B cell (primary cell): ENCODE measurements around the gene MELK. TPM values are rescaled to one million over a fixed set of nuclear protein-coding genes. Genes with fewer than 3 reads are reported as not detected.

ENCODE experiments used
- ATAC-seq: fragments of 200-7000 bp; cut with Tn5 transposase; one replicate; pipeline ENCODE4 v1.10.0; 2021; ENCODE audit warnings: low read depth, mild to moderate bottlenecking, moderate number of reproducible peaks, moderate library complexity
- CTCF ChIA-PET: fragments of 350-600 bp; sonication (Branson Sonifier 250); formaldehyde crosslinking; loops from one replicate; lab custom pipeline; 2021; ENCODE audit warnings: antibody characterized with exemption, inconsistent platforms; lab: Charles Lee
- POLR2A ChIA-PET: fragments of 350-600 bp; sonication (Branson Sonifier 250); formaldehyde crosslinking; loops from one replicate; lab custom pipeline; 2021; ENCODE audit warnings: antibody characterized with exemption; lab: Charles Lee
- DNase-seq: peaks from one replicate; pipeline ENCODE4 v3.0.0; 2013
- H2AFZ ChIP-seq: 2 replicates; pipeline ENCODE4 v1.6.1; 2012; ENCODE audit warnings: mild to moderate bottlenecking, low read depth, low read length; ENCODE audit not compliant: insufficient read depth, poor library complexity, severe bottlenecking
- H3K27ac ChIP-seq, 2 donors: 1 replicate in 1 of 2; 2 replicates in 1 of 2; pipeline ENCODE4 v1.5.1; 2012 to 2013; ENCODE audit warnings: low read length in 2 of 2, mild to moderate bottlenecking in 2 of 2, moderate library complexity in 1 of 2
- H3K27me3 ChIP-seq, 4 experiments: fragments of 200-600 bp in 1 of 4; sonication (generic) in 1 of 4; replicated peaks in 1 of 4; 1 replicate in 2 of 4; 2 replicates in 2 of 4; pipeline versions ENCODE4 v1.6.1 to v1.7.0; 2013 to 2016; ENCODE audit warnings: low read length in 3 of 4, mild to moderate bottlenecking in 2 of 4, mixed read lengths in 1 of 4, moderate library complexity in 1 of 4; ENCODE audit not compliant: insufficient read depth in 4 of 4, control insufficient read depth in 3 of 4; ENCODE audit errors: control extremely low read depth in 1 of 4
- H3K36me3 ChIP-seq, 2 experiments: replicated peaks in 1 of 2; 1 replicate in 1 of 2; 2 replicates in 1 of 2; pipeline versions ENCODE4 v1.6.1 to v1.7.1; 2013; ENCODE audit warnings: low read length in 1 of 2; ENCODE audit not compliant: insufficient read depth in 2 of 2, control insufficient read depth in 1 of 2; ENCODE audit errors: control extremely low read depth in 1 of 2, extremely low read depth in 1 of 2
- H3K4me1 ChIP-seq, 2 donors: fragments of 200-600 bp in 1 of 2; sonication (generic) in 1 of 2; 1 replicate in 1 of 2; 2 replicates in 1 of 2; pipeline versions ENCODE4 v1.5.1 to v1.6.1; 2013 to 2017; ENCODE audit warnings: low read length in 2 of 2; ENCODE audit not compliant: control insufficient read depth in 2 of 2, insufficient read depth in 2 of 2
- H3K4me2 ChIP-seq: replicated peaks from 2 replicates; pipeline ENCODE3; 2012; ENCODE audit warnings: mild to moderate bottlenecking, low read depth, low read length; ENCODE audit not compliant: poor library complexity, severe bottlenecking
- H3K4me3 ChIP-seq, 5 experiments: fragments of 200-600 bp in 1 of 5; sonication (generic) in 1 of 5; 1 replicate in 3 of 5; 2 replicates in 2 of 5; pipeline versions ENCODE4 v1.5.1 to v1.7.0; 2011 to 2016; ENCODE audit warnings: low read length in 4 of 5, mild to moderate bottlenecking in 4 of 5, low read depth in 2 of 5, control low read depth in 1 of 5, moderate library complexity in 1 of 5; ENCODE audit not compliant: insufficient read depth in 1 of 5; ENCODE audit errors: control extremely low read depth in 1 of 5, extremely low read depth in 1 of 5
- H3K79me2 ChIP-seq: fragments of 200-600 bp; sonication (generic); one replicate; pipeline ENCODE4 v1.6.0; 2016; ENCODE audit warnings: low read length; ENCODE audit not compliant: control insufficient read depth, insufficient read depth
- H3K9ac ChIP-seq: fragments of 200-600 bp; sonication (generic); 2 replicates; pipeline ENCODE4 v1.6.1; 2017; ENCODE audit warnings: mild to moderate bottlenecking, low read length, moderate library complexity
- H3K9me3 ChIP-seq, 3 donors: one replicate each; pipeline versions ENCODE4 v1.6.1 to v1.7.1; 2013; ENCODE audit warnings: low read length in 2 of 3; ENCODE audit not compliant: control insufficient read depth in 2 of 3, insufficient read depth in 1 of 3; ENCODE audit errors: control extremely low read depth in 1 of 3
- H4K20me1 ChIP-seq: 2 replicates; pipeline ENCODE4 v1.6.0; 2012; ENCODE audit warnings: mild to moderate bottlenecking, low read length; ENCODE audit not compliant: insufficient read depth, control insufficient read depth, poor library complexity, severe bottlenecking
- H3K27ac Mint-ChIP-seq: one replicate; pipeline ENCODE4 v1.8.0; 2021; ENCODE audit warnings: mixed read lengths
- H3K27me3 Mint-ChIP-seq: one replicate; pipeline ENCODE4 v1.8.0; 2021; ENCODE audit warnings: mixed read lengths
- H3K4me1 Mint-ChIP-seq: one replicate; pipeline ENCODE4 v1.8.0; 2021; ENCODE audit warnings: mixed read lengths
- H3K4me3 Mint-ChIP-seq: one replicate; pipeline ENCODE4 v1.8.0; 2021; ENCODE audit warnings: mixed read lengths
- H3K9me3 Mint-ChIP-seq: one replicate; pipeline ENCODE4 v1.8.0; 2022; ENCODE audit warnings: mixed read lengths; ENCODE audit not compliant: insufficient read depth
- CTCF ChIP-seq: fragments of 200-600 bp; IDR thresholded peaks from one replicate; pipeline ENCODE4 v1.8.0; 2022; ENCODE audit warnings: antibody characterized with exemption, mild to moderate bottlenecking
- EZH2 ChIP-seq: IDR thresholded peaks from 2 replicates; pipeline ENCODE4 v1.6.1; 2012; ENCODE audit warnings: borderline replicate concordance, low read depth, mild to moderate bottlenecking, moderate library complexity, low read length; ENCODE audit not compliant: insufficient read depth, poor library complexity, severe bottlenecking
- WGBS: methylation state at CpG from one replicate; pipeline ENCODE4 v1.1.5; 2013; ENCODE audit warnings: missing lambda C conversion rate; ENCODE audit not compliant: insufficient coverage; 5-methylcytosine and 5-hydroxymethylcytosine counted together
- intact Hi-C: fragments of 100-400 bp; cut with micrococcal nuclease; formaldehyde crosslinking; loops from one replicate; pipeline ENCODE4 v1.10.0; 2022
- polyA plus RNA-seq: library from polyadenylated mRNA; depleted of rRNA; stranded (reverse); fragments of >200 nt; gene quantifications from 2 replicates; pipeline ENCODE4 v1.2.3, GENCODE V29; 2012
- total RNA-seq, 2 donors: library from RNA; stranded (reverse); fragments of 120-200 nt in 1 of 2; gene quantifications; 1 replicate in 1 of 2; 2 replicates in 1 of 2; pipeline versions ENCODE4 v1.2.3 to v1.2.4, GENCODE V29; 2013 to 2022

The MELK gene
- total and polyA plus RNA-seq, 2 donors (not counting 1 experiment from before 2014, with no cell fraction given), result 0.17 to 0.18 TPM

GRCh38 chr9:36717276-36717675 lies 144.6 kb downstream of the MELK start:
- H3K4me1 ChIP-seq, result peaks cover 0 to 3% of the 10 kb centered on the region in 2 donors
- H3K9ac ChIP-seq, result no peak overlapping the region
- ATAC-seq, result no peak
- Mint-ChIP-seq H3K4me1 (peaks cover 4% of the 10 kb centered on the region), H3K9me3 (peaks cover 4% of the 10 kb centered on the region), H3K4me3 (no peak overlapping the region), H3K27me3 (peaks cover 8% of the 10 kb centered on the region), H3K27ac (no peak overlapping the region)
- no peak overlapping the region for H2AFZ ChIP-seq
- H3K4me2 ChIP-seq, result no peak overlapping the region
- POLR2A ChIA-PET, result no interaction called here
- no peak overlapping the region for H3K27ac ChIP-seq
- no peak for DNase-seq
- H3K36me3 ChIP-seq, result no peaks in the 10 kb centered on the region
- intact Hi-C loops, result no loop called here
- peaks cover 0 to 5% (median 0%) of the 10 kb centered on the region in 3 donors for H3K9me3 ChIP-seq
- TF ChIP-seq CTCF, result no peak
- TF ChIP-seq EZH2, result no peak
- CTCF ChIA-PET, result no interaction called here
- no peak overlapping the region for H3K4me3 ChIP-seq
- no peaks in the 10 kb centered on the region for H3K79me2 ChIP-seq
- 93% methylated on average over 3 of the region's 3 CpGs for WGBS
- H3K27me3 ChIP-seq, result no peaks in the 10 kb centered on the region
- H4K20me1 ChIP-seq, result no peaks in the 10 kb centered on the region

GRCh38 chr9:36718612-36719011 lies 145.9 kb downstream of the MELK start:
- CTCF ChIA-PET, result interaction anchor here (0.8 to 1.2 kb wide), 2 partner anchors 10 to 12 kb away, joined by 4 read pairs; no protein-coding TSS in a partner anchor

More at GRCh38 chr9:36718612-36719011, 145.9 kb downstream of the MELK start:
- TF ChIP-seq EZH2, result no peak
- no peak for TF ChIP-seq CTCF
- WGBS, result 0% methylated on average over 1 of the region's 1 CpG
- no peak overlapping the region for H2AFZ ChIP-seq
- POLR2A ChIA-PET, result no interaction called here
- H3K79me2 ChIP-seq, result no peaks in the 10 kb centered on the region
- peaks cover 0 to 3% of the 10 kb centered on the region in 2 donors for H3K4me1 ChIP-seq
- H3K27ac Mint-ChIP-seq, result no peak overlapping the region
- no peak for ATAC-seq
- intact Hi-C loops, result no loop called here
- no peaks in the 10 kb centered on the region for H3K36me3 ChIP-seq
- no peaks in the 10 kb centered on the region for H3K9me3 ChIP-seq
- no peak overlapping the region for H3K9ac ChIP-seq
- H3K27ac ChIP-seq, result no peak overlapping the region
- peaks cover 4% of the 10 kb centered on the region for H3K4me1 Mint-ChIP-seq
- peaks cover 0 to 5% (median 1%) of the 10 kb centered on the region in 4 experiments for H3K27me3 ChIP-seq
- H3K4me2 ChIP-seq, result no peak overlapping the region
- no peaks in the 10 kb centered on the region for H3K9me3 Mint-ChIP-seq
- no peak for DNase-seq
- H3K4me3 Mint-ChIP-seq, result no peak overlapping the region
- no peaks in the 10 kb centered on the region for H4K20me1 ChIP-seq
- peaks cover 6% of the 10 kb centered on the region for H3K27me3 Mint-ChIP-seq
- no peak overlapping the region for H3K4me3 ChIP-seq
